Erythroblast (primary cell): ENCODE results near the gene RILPL1.
"Not testable (repeated sequence)": the region's sequence is repeated elsewhere in the genome, so short reads cannot be mapped to it uniquely, and the experiment has no call there.

Experiments used
- GATA1 ChIP-seq: IDR thresholded peaks from 2 replicates; pipeline ENCODE4 v1.6.1; 2011; ENCODE audit warnings: low read depth, mild to moderate bottlenecking, control low read depth, low read length, moderate library complexity
- POLR2A ChIP-seq: IDR thresholded peaks from 2 replicates; pipeline ENCODE4 v1.6.1; 2011; ENCODE audit warnings: mild to moderate bottlenecking, low read length

GRCh38 chr12:123554843-123555242 lies 21.3 kb upstream of the RILPL1 start:
- not testable (repeated sequence) for TF ChIP-seq POLR2A, GATA1
